Transverse colon (tissue), 4 donors: Measurements from ENCODE around the gene KIF20B.

Experiments used
- CTCF ChIP-seq, 5 experiments: fragments of 200-600 bp in 3 of 5; fragments of 450-650 bp in 2 of 5; sonication (generic) in 3 of 5; IDR thresholded peaks; 1 replicate in 2 of 5; 2 replicates in 3 of 5; pipeline ENCODE4 v1.5.1; 2016 to 2017; ENCODE audit warnings: antibody characterized with exemption in 5 of 5, inconsistent platforms in 3 of 5, mild to moderate bottlenecking in 2 of 5, moderate library complexity in 1 of 5
- POLR2A ChIP-seq: fragments of 450-650 bp; IDR thresholded peaks from one replicate; pipeline ENCODE4 v1.6.1; 2016; ENCODE audit warnings: antibody characterized with exemption, mild to moderate bottlenecking, moderate library complexity
- POLR2AphosphoS5 ChIP-seq, 3 donors: sonication (generic); formaldehyde crosslinking; IDR thresholded peaks; one replicate each; pipeline ENCODE4 v1.6.1; 2016; ENCODE audit warnings: antibody characterized with exemption in 3 of 3

DNA sequence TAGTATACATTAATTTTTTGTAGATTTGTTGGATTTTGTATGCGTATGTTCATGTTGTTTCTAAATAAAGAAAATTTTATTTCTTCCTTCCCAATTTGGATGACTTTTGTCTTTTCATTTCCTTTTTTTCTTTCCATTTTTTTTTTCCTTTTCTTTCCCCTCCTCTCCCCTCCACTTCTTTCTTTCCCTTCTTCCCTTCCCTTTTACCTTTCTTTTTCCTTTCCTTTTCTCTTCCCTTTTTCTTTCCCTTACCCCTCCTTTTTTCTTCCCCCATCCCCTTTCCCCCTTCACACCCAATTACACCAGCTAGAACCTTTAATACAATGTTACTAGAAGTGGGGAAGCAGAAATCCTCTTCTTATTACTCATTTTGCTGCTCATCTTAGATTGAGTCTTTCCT, 6.0 kb downstream of the KIF20B start:
- TF ChIP-seq POLR2A (no peak), CTCF (IDR thresholded peaks at IDR 0.05) (no peak), POLR2AphosphoS5 (IDR thresholded peaks at IDR 0.05) (no peak)
